Ishikawa (cell line): ENCODE data around the gene CPED1.

Experiments used
- CEBPB ChIP-seq: IDR thresholded peaks from 2 replicates; pipeline ENCODE4 v1.6.1; 2012
- EP300 ChIP-seq: IDR thresholded peaks from 2 replicates; pipeline ENCODE4 v1.6.1; 2012; ENCODE audit warnings: borderline replicate concordance
- FOXM1 ChIP-seq: IDR thresholded peaks from 2 replicates; pipeline ENCODE4 v1.6.1; 2012; ENCODE audit warnings: low read depth, borderline replicate concordance
- MAX ChIP-seq: IDR thresholded peaks from 2 replicates; pipeline ENCODE4 v1.6.1; 2012
- RAD21 ChIP-seq: IDR thresholded peaks from 2 replicates; pipeline ENCODE4 v1.6.1; 2012; ENCODE audit warnings: low read depth
- REST ChIP-seq: IDR thresholded peaks from 2 replicates; pipeline ENCODE4 v1.6.1; 2012; ENCODE audit warnings: low read depth, mild to moderate bottlenecking
- TEAD4 ChIP-seq: IDR thresholded peaks from 2 replicates; pipeline ENCODE4 v1.6.1; 2012
- USF1 ChIP-seq: IDR thresholded peaks from 2 replicates; pipeline ENCODE4 v1.6.1; 2012
- YY1 ChIP-seq: IDR thresholded peaks from 2 replicates; pipeline ENCODE4 v1.6.1; 2012; ENCODE audit warnings: low read depth

- TF ChIP-seq EP300 (no peak), MAX (peak; percentile 76), USF1 (no peak), REST (no peak), YY1 (peak; percentile 86), CEBPB (peak; percentile 48; the same call in 1 of the 2 replicates), FOXM1 (peak; percentile 87), RAD21 (no peak), TEAD4 (peak; percentile 48; the same call in 1 of the 2 replicates)
Observed at GRCh38 chr7:120950539-120951308, 37.8 kb upstream of the CPED1 start, which contains the start of gene ING3.
